ENCODE results near the gene PES1.
"Not testable (repeated sequence)": the region's sequence is repeated elsewhere in the genome, so short reads cannot be mapped to it uniquely, and the experiment has no call there.

The PES1 gene

DNA sequence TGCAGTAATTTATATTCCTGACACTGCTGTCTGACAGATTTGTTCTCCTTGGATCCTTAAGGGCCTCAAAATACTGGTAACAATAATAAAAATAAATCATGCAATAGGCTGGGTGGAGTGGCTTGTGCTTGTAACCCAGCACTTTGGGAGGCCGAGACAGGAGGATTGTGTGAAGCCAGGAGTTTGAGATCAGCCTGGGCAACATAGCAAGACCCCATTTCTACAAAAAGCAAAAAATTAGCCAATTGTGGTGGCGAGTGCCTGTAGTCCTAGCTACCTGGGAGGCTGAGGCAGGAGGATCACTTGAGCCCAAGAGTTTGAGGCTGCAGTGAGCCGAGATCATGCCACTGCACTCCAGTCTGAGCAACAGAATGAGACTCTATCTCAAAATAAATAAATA, 39.9 kb downstream of the PES1 start:
- not testable (repeated sequence) for DNase-seq

DNA sequence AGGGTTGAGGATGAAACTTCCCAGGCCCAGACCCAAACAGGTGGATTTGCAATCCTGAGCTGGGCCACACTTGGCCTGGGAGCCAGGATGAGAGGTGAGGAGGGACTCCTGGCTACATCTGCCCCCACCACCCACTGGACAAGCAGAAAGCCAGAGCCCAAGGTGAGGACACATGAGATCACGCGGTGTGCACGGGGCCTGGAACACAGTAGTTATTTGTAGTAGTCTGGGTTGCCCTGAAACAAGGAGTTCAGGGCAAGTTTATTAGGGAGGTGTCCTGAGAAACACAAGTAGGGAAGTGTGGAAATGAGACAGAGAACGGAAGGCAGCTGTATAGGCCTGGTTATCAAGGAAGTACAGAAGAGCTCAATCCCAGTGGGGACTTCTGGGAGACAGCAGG, 44.5 kb downstream of the PES1 start:
- DNase-seq, result no peak

DNA sequence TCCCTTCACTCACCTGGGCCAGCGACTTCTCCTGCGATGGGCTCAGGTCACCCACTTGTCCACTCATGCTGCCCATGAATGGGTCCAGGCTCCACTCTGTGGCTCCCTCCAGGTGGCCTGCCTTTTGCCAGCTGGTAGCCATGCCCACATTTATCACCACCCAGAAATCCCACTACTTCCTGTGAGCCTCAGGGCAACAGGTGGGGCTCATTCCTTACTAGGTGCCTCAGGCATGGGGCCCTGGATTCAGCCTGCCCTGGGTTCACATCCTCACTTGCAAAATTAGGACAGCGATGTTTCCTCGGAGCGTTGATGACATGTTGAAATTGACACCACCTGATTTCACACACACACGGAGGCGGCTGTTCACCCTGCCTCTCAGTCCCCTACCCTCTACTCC, 45.1 kb downstream of the PES1 start, which contains the start of gene SEC14L6:
TSS of gene SEC14L6 (minus strand) at position 126 of the 400 bp plus-strand sequence. CDS start at position 67, 59 bp downstream.
- DNase-seq, result no peak

DNA sequence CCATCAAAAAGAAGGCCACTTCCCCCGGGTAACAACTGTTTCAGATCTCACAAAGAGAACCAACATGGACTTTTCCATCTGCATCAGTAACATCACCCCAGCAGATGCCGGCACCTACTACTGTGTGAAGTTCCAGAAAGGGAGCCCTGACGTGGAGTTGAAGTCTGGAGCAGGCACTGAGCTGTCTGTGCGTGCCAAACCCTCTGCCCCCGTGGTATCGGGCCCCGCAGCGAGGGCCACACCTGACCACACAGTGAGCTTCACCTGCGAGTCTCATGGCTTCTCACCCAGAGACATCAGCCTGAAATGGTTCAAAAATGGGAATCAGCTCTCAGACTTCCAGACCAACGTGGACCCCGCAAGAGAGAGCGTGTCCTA, 48.9 kb downstream of the PES1 start:
- no peak for DNase-seq

DNA sequence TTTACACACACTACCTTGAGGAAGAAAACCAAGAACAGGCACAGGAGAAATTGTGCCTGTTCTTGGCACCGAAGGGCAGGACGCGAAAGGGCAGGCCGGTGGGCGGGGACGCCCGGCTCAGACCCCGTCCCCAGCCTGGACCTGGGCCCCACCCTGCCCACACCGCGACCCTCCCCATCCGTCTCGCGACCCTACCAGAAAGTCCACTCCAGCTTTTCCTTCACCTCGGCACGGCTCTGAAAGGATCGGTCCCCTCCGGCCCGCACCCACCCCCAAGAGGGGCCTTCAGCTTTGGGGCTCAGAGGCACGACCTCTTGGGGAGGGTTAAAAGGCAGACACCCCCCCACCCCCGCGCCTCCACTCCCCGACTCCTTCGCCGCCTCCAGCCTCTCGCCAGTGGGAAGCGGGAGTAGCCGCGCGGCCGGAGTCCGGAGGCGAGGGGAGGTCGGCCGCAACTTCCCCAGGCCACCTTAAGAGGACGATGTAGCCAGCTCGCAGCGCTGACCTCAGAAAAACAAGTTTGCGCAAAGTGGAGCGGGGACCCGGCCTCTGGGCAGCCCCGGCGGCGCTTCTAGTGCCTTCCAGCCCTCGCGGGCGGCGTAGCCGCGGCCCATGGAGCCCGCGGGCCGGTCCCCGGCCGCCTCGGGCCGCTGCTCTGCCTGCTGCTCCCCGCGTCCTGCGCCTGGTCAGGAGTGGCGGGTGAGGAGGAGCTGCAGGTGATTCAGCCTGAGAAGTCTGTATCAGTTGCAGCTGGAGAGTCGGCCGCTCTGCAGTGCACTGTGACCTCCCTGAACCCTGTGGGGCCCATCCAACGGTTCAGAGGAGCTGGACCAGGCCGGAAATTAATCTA, 49.5 kb downstream of the PES1 start:
- DNase-seq, result no peak

DNA sequence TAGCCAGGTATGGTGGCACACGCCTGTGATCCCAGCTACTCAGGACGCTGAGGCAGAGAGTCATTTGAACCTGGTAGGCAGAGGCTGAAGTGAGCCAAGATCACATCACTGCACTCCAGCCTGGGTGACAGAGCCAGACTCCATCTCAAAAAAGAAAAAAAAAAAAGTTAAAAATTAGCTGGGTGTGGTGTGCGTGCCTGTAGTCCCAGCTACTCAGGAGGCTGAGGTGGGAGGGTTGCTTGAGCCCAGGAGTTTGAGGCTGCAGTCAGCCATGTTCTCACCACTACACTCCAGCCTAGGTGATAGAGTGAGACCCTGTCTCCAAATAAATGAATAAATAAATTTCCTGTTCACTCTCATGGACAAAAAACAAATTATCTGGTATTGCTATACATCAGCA, 50.2 kb downstream of the PES1 start:
- DNase-seq, result not testable (repeated sequence)

DNA sequence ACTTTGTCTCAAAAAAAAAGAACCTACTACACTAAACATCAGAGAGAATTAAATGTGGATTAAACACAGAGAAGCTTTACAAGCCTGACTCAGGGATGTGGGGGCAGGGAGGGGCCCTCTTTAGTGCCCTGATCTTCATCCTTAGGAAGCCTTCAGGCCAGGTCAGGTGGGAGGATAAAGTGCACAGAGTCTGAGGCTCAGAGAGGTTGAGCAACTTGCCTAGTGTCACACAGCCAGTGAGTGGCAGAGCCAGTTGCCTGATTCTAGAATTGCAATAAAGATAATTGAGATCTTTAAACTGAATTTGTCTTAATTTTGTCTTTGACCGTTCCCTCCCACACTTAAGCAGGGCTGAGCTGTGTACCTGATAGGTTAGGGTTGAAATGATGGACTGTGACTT, 52.3 kb downstream of the PES1 start:
- no peak for DNase-seq

DNA sequence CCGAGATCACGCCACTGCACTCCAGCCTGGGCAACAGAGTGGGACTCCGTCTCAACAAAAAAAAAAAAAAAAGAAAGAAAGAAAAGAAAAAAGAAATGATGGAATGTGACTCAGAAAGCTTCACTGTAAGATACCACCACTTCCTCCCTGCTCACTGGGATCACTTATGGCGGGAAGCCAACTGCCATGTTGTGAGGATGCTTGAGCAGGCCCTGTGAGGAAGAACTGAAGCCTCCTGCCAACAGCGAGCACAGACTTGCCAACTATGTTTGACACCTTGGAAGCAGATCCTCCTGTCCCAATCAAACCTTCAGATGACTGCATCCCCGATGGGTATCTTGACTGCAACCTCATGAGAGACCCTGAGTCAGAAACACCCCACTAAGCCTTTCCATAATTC, 53.4 kb downstream of the PES1 start:
- DNase-seq, result no peak

DNA sequence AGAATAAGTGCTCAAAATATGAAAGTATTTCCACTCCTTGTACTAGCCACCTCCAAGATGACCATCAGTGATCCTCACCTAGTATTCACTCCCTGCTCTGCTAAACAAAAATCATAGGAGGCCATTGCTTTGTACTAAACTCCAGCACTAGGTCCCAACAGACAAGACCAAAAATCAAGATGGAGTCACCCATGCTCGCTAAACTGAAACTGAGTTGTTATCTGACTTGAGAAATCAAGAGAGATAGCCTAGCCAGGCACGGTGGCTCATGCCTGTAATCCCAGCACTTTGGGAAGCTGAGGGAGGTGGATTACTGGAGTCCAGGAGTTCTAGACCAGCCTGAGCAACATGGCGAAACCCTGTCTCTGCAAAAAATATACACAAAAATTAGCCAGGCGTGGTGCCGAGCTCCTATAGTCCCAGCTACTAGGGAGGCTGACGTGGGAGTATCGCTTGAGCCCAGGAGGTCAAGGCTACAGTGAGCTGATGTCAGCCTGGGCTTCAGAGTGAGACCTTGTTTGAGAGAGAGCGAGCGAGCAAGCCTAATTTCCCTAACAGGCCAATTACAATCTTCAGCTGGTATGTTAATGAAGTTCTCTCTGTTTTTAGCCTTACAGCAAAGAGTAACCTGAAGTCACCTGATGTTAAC, 54.5 kb downstream of the PES1 start:
- no peak for DNase-seq

DNA sequence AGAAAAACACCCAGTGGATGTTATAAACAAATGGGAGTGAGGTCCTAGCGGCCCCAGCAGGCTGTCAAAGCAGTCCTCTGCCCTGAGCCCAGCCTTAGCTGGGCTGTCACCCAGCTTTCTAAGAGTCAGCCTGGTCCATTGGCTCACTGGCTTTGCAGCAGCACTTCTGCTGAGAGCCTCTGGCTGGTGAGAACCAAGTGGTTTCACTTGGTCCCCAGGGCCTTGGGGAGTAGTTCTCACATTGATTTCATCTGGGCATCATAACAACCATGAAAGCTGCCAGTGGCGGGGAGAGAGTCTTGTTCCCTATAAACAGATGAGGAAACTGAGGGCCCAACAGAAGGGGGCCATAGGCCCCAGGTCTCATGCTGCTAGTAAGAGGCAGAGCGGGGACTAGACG, 56.5 kb downstream of the PES1 start:
- no peak for DNase-seq

DNA sequence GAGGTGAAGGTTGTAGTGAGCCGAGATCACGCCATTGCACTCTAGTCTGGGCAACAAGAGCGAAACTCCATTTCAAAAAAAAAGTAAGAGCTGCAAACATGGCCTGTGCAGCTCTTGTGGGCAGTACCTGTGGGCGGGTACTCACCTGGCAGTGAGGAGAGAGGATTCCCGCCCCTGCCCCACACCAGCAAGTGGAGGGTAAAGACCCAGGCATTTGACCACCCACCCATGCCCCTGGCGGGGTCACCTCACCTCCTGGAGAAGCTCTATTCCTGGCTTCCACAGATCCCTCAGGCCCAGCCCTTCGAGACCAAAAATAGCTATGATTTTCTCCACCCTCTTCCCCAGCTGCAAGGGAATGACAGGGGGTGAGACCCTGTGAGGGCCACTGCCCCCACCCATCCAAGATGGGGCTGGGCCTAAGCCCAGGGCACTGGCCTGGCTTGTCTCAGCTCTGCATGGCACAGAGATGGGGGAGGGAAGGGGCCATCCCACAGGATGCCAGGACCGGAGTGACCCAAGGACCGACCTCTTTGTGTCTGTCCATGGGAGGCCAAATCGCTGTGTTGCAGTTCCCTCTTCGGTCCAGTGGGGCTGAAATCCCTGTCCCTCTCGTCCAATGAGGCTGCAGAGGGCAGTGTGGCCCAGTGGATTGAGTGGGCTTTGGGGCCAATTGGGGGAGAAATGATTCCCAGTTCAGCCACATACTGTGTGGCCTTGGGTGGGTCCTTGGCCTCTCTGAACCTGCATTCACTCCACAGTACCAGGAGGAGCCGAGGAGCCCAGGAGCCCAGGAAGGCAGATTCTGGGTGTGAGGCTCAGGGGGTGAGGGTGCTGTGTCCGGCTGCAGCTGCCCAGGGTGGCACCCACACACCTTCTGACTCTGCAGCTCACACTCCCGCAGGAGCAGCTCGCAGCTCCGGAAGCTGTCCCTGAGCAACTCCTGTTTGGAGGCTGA, 59.8 kb downstream of the PES1 start:
- DNase-seq, result no peak

DNA sequence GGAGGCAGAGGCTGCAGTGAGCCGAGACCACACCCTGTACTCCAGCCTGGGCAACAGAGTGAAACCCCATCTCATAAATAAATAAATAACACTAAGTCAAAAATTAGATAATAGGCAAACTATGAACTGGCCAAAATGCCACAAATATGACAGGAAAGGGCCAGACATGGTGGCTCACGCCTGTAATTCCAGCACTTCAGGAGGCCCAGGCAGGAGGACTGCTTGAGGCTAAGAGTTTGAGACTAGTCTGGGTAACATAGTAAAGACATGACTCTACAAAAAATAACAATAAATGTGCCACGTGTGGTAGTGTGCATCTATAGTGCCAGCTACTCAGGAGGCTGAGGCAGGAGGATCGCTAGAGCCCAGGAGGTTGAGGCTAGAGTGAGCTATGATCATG, 65.1 kb downstream of the PES1 start:
- no peak for DNase-seq

All from DMS79 (cell line).